GM23338 (cell line): ENCODE measurements around the gene HOXB5. TPM values are rescaled to one million over a fixed set of nuclear protein-coding genes. Genes with fewer than 3 reads are reported as not detected.
A peak's percentile ranks its signal among the peaks of the same experiment; 100 is the strongest.

ENCODE experiments used
- ATAC-seq: fragments of 200-7000 bp; cut with Tn5 transposase; 3 replicates; pipeline ENCODE4 v1.9.1; 2020
- DNase-seq: peaks from one replicate; pipeline ENCODE4 v3.0.0-alpha.2; 2015; ENCODE audit warnings: low spot score
- H2AFZ ChIP-seq: fragments of 200-600 bp; sonication (generic); 2 replicates; pipeline ENCODE4 v1.8.0; 2016; ENCODE audit warnings: antibody characterized with exemption, mild to moderate bottlenecking, moderate library complexity
- H3F3A ChIP-seq: fragments of 200-600 bp; sonication (generic); replicated peaks from 2 replicates; pipeline ENCODE4 v1.8.0; 2017; ENCODE audit warnings: antibody characterized with exemption, mixed run types, low read depth
- H3K27ac ChIP-seq: fragments of 200-600 bp; sonication (generic); 2 replicates; pipeline ENCODE4 v1.6.1; 2016; ENCODE audit warnings: low read depth
- H3K27me3 ChIP-seq: fragments of 200-600 bp; sonication (generic); 2 replicates; pipeline ENCODE4 v1.8.0; 2016; ENCODE audit warnings: mild to moderate bottlenecking, mixed run types, moderate library complexity; ENCODE audit not compliant: insufficient read depth
- H3K36me3 ChIP-seq: fragments of 200-600 bp; sonication (generic); 2 replicates; pipeline ENCODE4 v1.8.0; 2016; ENCODE audit warnings: mild to moderate bottlenecking; ENCODE audit not compliant: insufficient read depth
- H3K4me1 ChIP-seq: fragments of 200-600 bp; sonication (generic); 2 replicates; pipeline ENCODE4 v1.8.0; 2016; ENCODE audit warnings: mild to moderate bottlenecking, moderate library complexity; ENCODE audit not compliant: insufficient read depth
- H3K4me2 ChIP-seq: fragments of 200-600 bp; sonication (generic); 2 replicates; pipeline ENCODE4 v1.7.1; 2017; ENCODE audit warnings: mixed run types
- H3K4me3 ChIP-seq: fragments of 200-600 bp; sonication (generic); 2 replicates; pipeline ENCODE4 v1.6.1; 2016; ENCODE audit warnings: mixed run types
- H3K79me2 ChIP-seq: fragments of 200-600 bp; sonication (generic); replicated peaks from 2 replicates; pipeline ENCODE4 v1.8.0; 2017; ENCODE audit warnings: mild to moderate bottlenecking; ENCODE audit not compliant: insufficient read depth
- H3K9me2 ChIP-seq: fragments of 200-600 bp; sonication (generic); 2 replicates; pipeline ENCODE4 v1.8.0; 2017; ENCODE audit not compliant: insufficient read depth
- H4K20me1 ChIP-seq: fragments of 200-600 bp; sonication (generic); replicated peaks from 2 replicates; pipeline ENCODE4 v1.8.0; 2017; ENCODE audit warnings: mild to moderate bottlenecking; ENCODE audit not compliant: insufficient read depth
- H3K27ac Mint-ChIP-seq: 2 replicates; pipeline ENCODE4 v1.8.0; 2020; ENCODE audit warnings: inconsistent platforms, mild to moderate bottlenecking, moderate library complexity, mixed read lengths
- H3K27me3 Mint-ChIP-seq: 3 replicates; pipeline ENCODE4 v1.8.0; 2022; ENCODE audit warnings: low read depth, mild to moderate bottlenecking, moderate library complexity, mixed read lengths, inconsistent platforms; ENCODE audit not compliant: insufficient read depth, poor library complexity
- H3K36me3 Mint-ChIP-seq: 3 replicates; pipeline ENCODE4 v1.8.0; 2021; ENCODE audit warnings: low read depth, mild to moderate bottlenecking, inconsistent platforms, moderate library complexity, mixed read lengths
- H3K4me1 Mint-ChIP-seq: 3 replicates; pipeline ENCODE4 v1.8.0; 2020; ENCODE audit warnings: mild to moderate bottlenecking, inconsistent platforms, mixed read lengths
- H3K4me3 Mint-ChIP-seq: 3 replicates; pipeline ENCODE4 v1.8.0; 2021; ENCODE audit warnings: moderate library complexity, mild to moderate bottlenecking, inconsistent platforms, mixed read lengths
- H3K9me3 Mint-ChIP-seq: 3 replicates; pipeline ENCODE4 v1.8.0; 2020; ENCODE audit warnings: moderate library complexity, mild to moderate bottlenecking, inconsistent platforms, mixed read lengths
- CREB1 ChIP-seq: fragments of 250-450 bp; sonication (Bioruptor Pico); IDR thresholded peaks from 2 replicates; pipeline ENCODE4 v1.5.0; 2020; ENCODE audit warnings: low read depth, mild to moderate bottlenecking, moderate library complexity
- ETS1 ChIP-seq: IDR thresholded peaks from 2 replicates; pipeline ENCODE4 v1.6.1; 2016; ENCODE audit warnings: antibody characterized with exemption
- EZH2 ChIP-seq: fragments of 200-600 bp; sonication (generic); IDR thresholded peaks from one replicate; pipeline ENCODE4 v1.8.0; 2017; ENCODE audit warnings: antibody characterized with exemption, mild to moderate bottlenecking, low read depth; ENCODE audit not compliant: unreplicated experiment
- EZH2phosphoT487 ChIP-seq: fragments of 200-600 bp; sonication (generic); IDR thresholded peaks from one replicate; pipeline ENCODE4 v1.8.1; 2018; ENCODE audit warnings: antibody characterized with exemption; ENCODE audit not compliant: unreplicated experiment
- JUNB ChIP-seq: IDR thresholded peaks from one replicate; pipeline ENCODE4 v1.6.1; 2016; ENCODE audit warnings: antibody characterized with exemption; ENCODE audit not compliant: unreplicated experiment
- NANOG ChIP-seq: IDR thresholded peaks from 2 replicates; pipeline ENCODE4 v1.6.1; 2016; ENCODE audit warnings: antibody characterized with exemption, borderline replicate concordance
- REST ChIP-seq: IDR thresholded peaks from one replicate; pipeline ENCODE4 v1.6.1; 2018; ENCODE audit warnings: antibody characterized with exemption; ENCODE audit not compliant: unreplicated experiment
- STAT1 ChIP-seq: IDR thresholded peaks from one replicate; pipeline ENCODE4 v1.6.1; 2016; ENCODE audit warnings: antibody characterized with exemption; ENCODE audit not compliant: unreplicated experiment
- ZNF114 ChIP-seq: fragments of 250-450 bp; sonication (Bioruptor Pico); IDR thresholded peaks from 2 replicates; pipeline ENCODE4 v1.5.0; 2020; ENCODE audit warnings: mild to moderate bottlenecking, moderate library complexity
- ZNF331 ChIP-seq: fragments of 250-450 bp; sonication (Bioruptor Pico); IDR thresholded peaks from 2 replicates; pipeline ENCODE4 v1.5.0; 2020; ENCODE audit warnings: low read depth, mild to moderate bottlenecking, moderate library complexity
- polyA plus RNA-seq: library from polyadenylated mRNA; unstranded; fragments of >200 nt; fragmentation: Nextera tagmentation; extraction: Ambion mirVana; gene quantifications from 2 replicates; pipeline ENCODE4 v1.2.1, GENCODE V29; 2016
- total RNA-seq: library from RNA; depleted of rRNA; stranded (reverse); fragments of >200 nt; shearing (Covaris generic); gene quantifications from 2 replicates; pipeline ENCODE4 v1.2.3, GENCODE V29; 2014

HOXB5 gene
- total and polyA plus RNA-seq, 2 experiments from 2014 or later, result not detected

DNA sequence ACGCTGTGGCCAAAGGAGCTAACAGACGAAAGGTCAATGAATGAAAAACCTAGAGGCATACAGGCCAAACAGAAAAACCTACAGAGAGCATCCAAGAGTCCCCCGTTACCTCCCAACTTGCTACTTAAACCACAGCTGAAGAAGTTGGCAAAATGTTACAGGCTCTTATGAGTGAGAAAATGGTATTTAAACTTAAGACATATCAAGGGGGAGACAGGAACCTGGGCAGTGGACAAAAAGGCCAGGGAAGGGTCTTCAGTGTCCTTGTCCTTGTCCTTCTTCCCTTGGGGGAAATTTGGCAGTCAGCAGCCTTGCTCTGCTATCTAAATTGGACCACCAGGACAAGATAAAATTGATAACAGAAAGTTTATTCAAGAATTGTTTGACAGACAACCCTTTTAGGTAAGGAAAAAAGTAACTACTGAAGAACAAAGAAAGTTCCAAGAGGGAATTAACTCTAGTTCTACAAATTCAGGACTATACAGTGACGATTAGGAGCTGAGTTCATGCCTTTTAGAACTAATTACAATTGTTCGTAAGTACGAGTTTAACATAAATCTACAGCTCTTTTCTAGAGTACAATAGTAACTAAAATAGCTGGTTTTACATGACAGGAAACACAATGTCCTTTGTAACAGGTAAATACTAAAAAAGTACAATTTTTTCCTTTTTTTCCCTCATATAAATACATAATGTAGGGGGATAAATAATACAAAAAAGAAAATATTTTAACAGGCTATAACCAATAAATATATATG, 44.9 kb downstream of the HOXB5 start:
- peaks cover 100% of the 10 kb centered on the region for H3K27me3 ChIP-seq
- H3K9me3 Mint-ChIP-seq, result no peaks in the 10 kb centered on the region; the same call in 2 of the 3 replicates
- H3K4me2 ChIP-seq, result peak overlapping the region; percentile 61
- no peaks in the 10 kb centered on the region for H3K36me3 ChIP-seq
- peaks cover 100% of the 10 kb centered on the region for H3K27me3 Mint-ChIP-seq
- H3K36me3 Mint-ChIP-seq, result no peaks in the 10 kb centered on the region
- H3K79me2 ChIP-seq, result no peaks in the 10 kb centered on the region
- peaks cover 33% of the 10 kb centered on the region for H3F3A ChIP-seq
- H3K27ac Mint-ChIP-seq, result no peak overlapping the region
- ATAC-seq (no peak), DNase-seq (no peak)
- no peak overlapping the region; the same call in 1 of the 3 replicates for H3K4me3 Mint-ChIP-seq
- peaks cover 23% of the 10 kb centered on the region for H4K20me1 ChIP-seq
- no peak for TF ChIP-seq ETS1
- no peak for TF ChIP-seq REST
- TF ChIP-seq EZH2phosphoT487, result no peak
- TF ChIP-seq JUNB, result no peak
- peak; percentile 32 for TF ChIP-seq EZH2
- TF ChIP-seq CREB1 (CRISPR knock-in tag), result no peak
- no peak for TF ChIP-seq STAT1
- TF ChIP-seq NANOG, result peak; percentile 38; the same call in 1 of the 2 replicates
- peaks cover 85% of the 10 kb centered on the region for H3K4me1 ChIP-seq
- no peak overlapping the region for H3K27ac ChIP-seq
- no peaks in the 10 kb centered on the region for H3K9me2 ChIP-seq
- no peak overlapping the region for H2AFZ ChIP-seq
- peak overlapping the region; percentile 15; the same call in 1 of the 2 replicates for H3K4me3 ChIP-seq
- peaks cover 64% of the 10 kb centered on the region for H3K4me1 Mint-ChIP-seq

DNA sequence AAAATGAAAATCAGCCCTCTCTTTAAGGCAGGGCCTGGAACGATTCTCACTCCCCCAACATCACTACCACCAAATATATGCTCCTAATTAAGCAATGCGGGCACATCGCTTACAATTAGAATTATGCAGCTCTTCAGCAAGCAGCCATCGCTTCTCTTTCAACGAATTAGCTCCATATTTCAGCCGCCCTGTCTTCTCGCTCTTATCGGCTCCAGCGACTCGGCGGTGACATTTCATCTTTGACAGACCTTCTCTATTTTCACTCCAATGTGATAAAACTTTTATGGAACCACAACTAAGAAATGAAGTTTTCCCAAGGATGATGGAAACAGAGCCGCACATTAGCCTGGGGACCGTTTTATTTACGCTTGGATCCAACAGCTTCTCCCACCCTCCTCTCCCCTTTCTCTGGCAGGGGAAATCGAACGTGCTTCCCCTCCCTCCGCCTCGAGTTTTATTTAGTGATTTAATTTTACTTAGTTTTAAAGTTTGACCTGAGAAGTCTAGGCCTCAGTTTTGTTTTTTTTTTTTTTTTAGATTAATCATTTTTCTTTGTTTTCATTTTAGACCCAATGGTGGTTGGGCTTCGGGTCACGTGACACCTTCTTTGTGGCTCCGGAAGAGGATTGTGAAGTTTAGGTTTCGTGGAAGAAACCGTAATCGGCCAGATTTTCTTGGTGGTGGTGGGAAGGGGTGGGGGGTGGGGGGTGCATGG, 45.6 kb downstream of the HOXB5 start:
- no peaks in the 10 kb centered on the region; the same call in 2 of the 3 replicates for H3K36me3 Mint-ChIP-seq
- H3K27ac ChIP-seq, result no peak overlapping the region
- H3K27me3 ChIP-seq, result peaks cover 100% of the 10 kb centered on the region
- TF ChIP-seq ZNF331 (CRISPR knock-in tag) (no peak), EZH2 (peak; percentile 62), JUNB (no peak), ZNF114 (CRISPR knock-in tag) (no peak)
- no peak overlapping the region for H2AFZ ChIP-seq
- H3K9me3 Mint-ChIP-seq, result no peaks in the 10 kb centered on the region; the same call in 1 of the 3 replicates
- H3K27me3 Mint-ChIP-seq, result peaks cover 99% of the 10 kb centered on the region
- H3K9me2 ChIP-seq, result no peaks in the 10 kb centered on the region
- H4K20me1 ChIP-seq, result peaks cover 17% of the 10 kb centered on the region; the same call in 1 of the 2 replicates
- H3K4me3 Mint-ChIP-seq, result peak overlapping the region; percentile 40; the same call in 2 of the 3 replicates
- peak overlapping the region; percentile 61 for H3K4me2 ChIP-seq
- H3K27ac Mint-ChIP-seq, result no peak overlapping the region
- no peaks in the 10 kb centered on the region for H3K79me2 ChIP-seq
- 0 out of 2 replicates have a peak overlapping the region, but pooled peaks have one; percentile 15 for H3K4me3 ChIP-seq
- no peaks in the 10 kb centered on the region for H3K36me3 ChIP-seq
- peaks cover 64% of the 10 kb centered on the region for H3K4me1 Mint-ChIP-seq
- H3F3A ChIP-seq, result peaks cover 31% of the 10 kb centered on the region
- peaks cover 83% of the 10 kb centered on the region for H3K4me1 ChIP-seq
- ATAC-seq, result no peak
- DNase-seq, result peak; percentile 66
